Upper lobe of left lung (tissue), 4 donors: ENCODE data around the gene ACAN.

Experiments used
- EP300 ChIP-seq, 4 donors: sonication (generic); formaldehyde crosslinking; IDR thresholded peaks; one replicate each; pipeline ENCODE4 v1.5.1; 2017; ENCODE audit warnings: antibody characterized with exemption in 4 of 4, control low read depth in 2 of 4
- POLR2A ChIP-seq, 4 donors: fragments of 450-650 bp; IDR thresholded peaks; one replicate each; pipeline ENCODE4 v1.5.1; 2016 to 2017; ENCODE audit warnings: antibody characterized with exemption in 4 of 4, mild to moderate bottlenecking in 2 of 4
- POLR2AphosphoS5 ChIP-seq, 2 donors: sonication (generic); formaldehyde crosslinking; IDR thresholded peaks; one replicate each; pipeline ENCODE4 v1.5.1; 2017; ENCODE audit warnings: antibody characterized with exemption in 2 of 2
- TF ChIP-seq, protein P1 (sequence below), 6 experiments: fragments of 450-650 bp in 4 of 6; fragments of 200-600 bp in 2 of 6; sonication (generic) in 2 of 6; IDR thresholded peaks; one replicate each; pipeline ENCODE4 v1.5.1; 2016 to 2019; ENCODE audit warnings: antibody characterized with exemption in 6 of 6

DNA sequence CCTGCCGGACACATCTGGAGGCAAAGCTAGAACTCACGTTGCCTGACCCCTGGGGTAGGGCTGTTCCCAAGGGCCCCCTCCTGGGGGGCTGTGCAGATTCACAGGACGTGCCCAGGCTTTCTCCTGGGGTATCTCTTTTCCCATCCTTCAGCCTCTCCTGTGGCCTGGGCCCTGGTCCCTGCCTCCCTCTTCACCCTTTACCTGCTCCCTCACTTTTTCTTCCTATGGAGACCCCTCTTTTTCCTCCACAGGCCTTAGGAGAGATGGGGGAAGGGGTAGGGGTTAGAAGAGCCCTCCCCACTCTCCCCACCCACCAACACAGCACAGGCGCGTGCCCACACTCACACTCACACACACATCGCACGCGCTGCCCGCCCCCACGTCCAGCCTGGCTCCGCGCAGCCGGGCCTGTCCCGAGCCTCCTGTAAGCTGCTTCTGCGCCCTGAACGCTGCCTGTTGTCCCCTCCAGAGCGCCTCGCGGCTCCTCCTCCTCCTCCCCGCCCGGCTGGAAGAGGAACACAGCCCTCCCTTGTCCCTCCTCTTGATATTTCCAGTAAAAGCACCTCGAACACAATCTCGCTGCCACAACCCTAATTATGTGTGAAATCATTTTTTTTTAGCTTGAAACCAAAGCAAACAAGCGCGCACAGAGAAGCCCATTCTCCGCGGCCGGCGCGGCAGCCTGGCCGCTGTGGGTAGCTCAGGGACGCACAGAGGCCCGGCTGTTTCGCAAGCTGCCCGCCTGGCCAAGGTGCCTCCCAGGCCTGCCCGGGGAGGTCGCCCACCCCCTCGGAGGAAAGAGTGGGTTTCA is 33.9 kb upstream of the ACAN start:
- TF ChIP-seq, protein P1, sequence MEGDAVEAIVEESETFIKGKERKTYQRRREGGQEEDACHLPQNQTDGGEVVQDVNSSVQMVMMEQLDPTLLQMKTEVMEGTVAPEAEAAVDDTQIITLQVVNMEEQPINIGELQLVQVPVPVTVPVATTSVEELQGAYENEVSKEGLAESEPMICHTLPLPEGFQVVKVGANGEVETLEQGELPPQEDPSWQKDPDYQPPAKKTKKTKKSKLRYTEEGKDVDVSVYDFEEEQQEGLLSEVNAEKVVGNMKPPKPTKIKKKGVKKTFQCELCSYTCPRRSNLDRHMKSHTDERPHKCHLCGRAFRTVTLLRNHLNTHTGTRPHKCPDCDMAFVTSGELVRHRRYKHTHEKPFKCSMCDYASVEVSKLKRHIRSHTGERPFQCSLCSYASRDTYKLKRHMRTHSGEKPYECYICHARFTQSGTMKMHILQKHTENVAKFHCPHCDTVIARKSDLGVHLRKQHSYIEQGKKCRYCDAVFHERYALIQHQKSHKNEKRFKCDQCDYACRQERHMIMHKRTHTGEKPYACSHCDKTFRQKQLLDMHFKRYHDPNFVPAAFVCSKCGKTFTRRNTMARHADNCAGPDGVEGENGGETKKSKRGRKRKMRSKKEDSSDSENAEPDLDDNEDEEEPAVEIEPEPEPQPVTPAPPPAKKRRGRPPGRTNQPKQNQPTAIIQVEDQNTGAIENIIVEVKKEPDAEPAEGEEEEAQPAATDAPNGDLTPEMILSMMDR (IDR thresholded peaks at IDR 0.05), result no peak
- TF ChIP-seq EP300 (IDR thresholded peaks at IDR 0.05) (no peak), POLR2A (IDR thresholded peaks at IDR 0.05) (no peak), POLR2AphosphoS5 (IDR thresholded peaks at IDR 0.05) (no peak)
